K562 (cell line): ENCODE measurements around the gene MIEF2. TPM values are rescaled to one million over a fixed set of nuclear protein-coding genes. Genes with fewer than 3 reads are reported as not detected.
A peak's percentile ranks its signal among the peaks of the same experiment; 100 is the strongest.

ENCODE experiments used
- ATAC-seq: fragments of 200-7000 bp; cut with Tn5 transposase; 3 replicates; pipeline ENCODE4 v1.9.1; 2020; ENCODE audit warnings: moderate library complexity
- BruUV-seq: library from RNA; stranded (reverse); fragments of 400-500 nt; replicated peaks from 2 replicates; lab custom pipeline; 2021; lab: Mats Ljungman, UMichigan
- CTCF ChIA-PET: fragments of 300-600 bp; formaldehyde crosslinking; extraction: SDS; loops from one replicate; lab custom pipeline; 2021; ENCODE audit warnings: low intra/inter-chr PET ratio; lab: Yijun Ruan, JAX
- POLR2A ChIA-PET: fragments of 300-600, 350-650 bp; sonication (Branson Sonifier 250); formaldehyde crosslinking; extraction: SDS; loops from one replicate; lab custom pipeline; 2021; ENCODE audit warnings: antibody characterized with exemption, inconsistent platforms; lab: Yijun Ruan, JAX
- DNase-seq, 4 experiments: peaks; one replicate each; pipeline versions ENCODE4 v3.0.0 to v3.0.0-alpha.2; 2011 to 2018; ENCODE audit warnings: low spot score in 3 of 4, mixed read lengths in 3 of 4; ENCODE audit errors: extremely low read depth in 1 of 4
- FAIRE-seq: peaks from 2 replicates; lab custom pipeline; 2011; peaks lifted over from hg19 to GRCh38; lab: Jason Lieb, UNC
- H2AFZ ChIP-seq: 2 replicates; pipeline ENCODE4 v1.6.0; 2011; ENCODE audit warnings: low read depth, low read length, control low read depth, inconsistent platforms
- H3K27ac ChIP-seq: fragments of 200-600 bp; 3 replicates; pipeline ENCODE4 v1.8.0; 2011; ENCODE audit warnings: low read depth, mild to moderate bottlenecking, control low read depth, inconsistent platforms, low read length, moderate library complexity, mixed read lengths; ENCODE audit errors: extremely low read depth
- H3K27me3 ChIP-seq, 2 experiments: fragments of 300-600 bp in 1 of 2; 2 replicates in 1 of 2; 3 replicates in 1 of 2; pipeline versions ENCODE4 v1.6.0 to v1.8.0; 2011; ENCODE audit warnings: inconsistent platforms in 2 of 2, low read length in 2 of 2, mild to moderate bottlenecking in 1 of 2, mixed read lengths in 1 of 2, moderate library complexity in 1 of 2; ENCODE audit not compliant: control insufficient read depth in 2 of 2, insufficient read depth in 2 of 2
- H3K36me3 ChIP-seq: fragments of 300-600 bp; 3 replicates; pipeline ENCODE4 v1.8.0; 2011; ENCODE audit warnings: mild to moderate bottlenecking, low read length, inconsistent platforms; ENCODE audit not compliant: control insufficient read depth, insufficient read depth
- H3K4me1 ChIP-seq, 2 experiments: fragments of 200-600 bp in 1 of 2; replicated peaks in 1 of 2; 2 replicates in 1 of 2; 3 replicates in 1 of 2; pipeline versions ENCODE4 v1.5.1 to v1.8.0; 2011; ENCODE audit warnings: inconsistent platforms in 2 of 2, low read length in 2 of 2, mild to moderate bottlenecking in 1 of 2, mixed read lengths in 1 of 2, moderate library complexity in 1 of 2; ENCODE audit not compliant: control insufficient read depth in 2 of 2, insufficient read depth in 2 of 2
- H3K4me2 ChIP-seq: 2 replicates; pipeline ENCODE4 v1.6.1; 2011; ENCODE audit warnings: low read length, control low read depth, inconsistent platforms, mixed read lengths; ENCODE audit not compliant: insufficient read depth
- H3K4me3 ChIP-seq: fragments of 200-600 bp; sonication (generic), shearing (Covaris generic); 2 replicates; pipeline ENCODE4 v1.5.1; 2016; ENCODE audit warnings: control low read depth, inconsistent platforms
- H3K79me2 ChIP-seq: fragments of 200-600 bp; 3 replicates; pipeline ENCODE4 v1.8.0; 2011; ENCODE audit warnings: low read length, inconsistent platforms; ENCODE audit not compliant: control insufficient read depth, insufficient read depth
- H3K9ac ChIP-seq, 2 experiments: 2 replicates each; pipeline versions ENCODE4 v1.6.0 to v1.6.1; 2011; ENCODE audit warnings: low read depth in 2 of 2, low read length in 2 of 2, control low read depth in 1 of 2, inconsistent platforms in 1 of 2, mild to moderate bottlenecking in 1 of 2, mixed read lengths in 1 of 2; ENCODE audit not compliant: insufficient read depth in 1 of 2
- H3K9me1 ChIP-seq: one replicate; pipeline ENCODE4 v1.6.0; 2011; ENCODE audit warnings: inconsistent platforms, mild to moderate bottlenecking, low read length, moderate library complexity; ENCODE audit not compliant: control insufficient read depth, insufficient read depth
- H3K9me3 ChIP-seq: replicated peaks from 2 replicates; pipeline ENCODE4 v1.5.1; 2011; ENCODE audit warnings: low read depth, low read length, inconsistent platforms; ENCODE audit not compliant: control insufficient read depth, insufficient read depth
- H4K20me1 ChIP-seq: replicated peaks from 2 replicates; pipeline ENCODE4 v1.6.1; 2011; ENCODE audit warnings: low read length, inconsistent platforms, mixed read lengths; ENCODE audit not compliant: control insufficient read depth, insufficient read depth
- CTCF ChIP-seq, 3 experiments: IDR thresholded peaks in 2 of 3; conservative IDR thresholded peaks in 1 of 3; 2 replicates each; pipeline ENCODE4 v1.5.1; 2011 to 2012; ENCODE audit warnings: low read length in 3 of 3, mild to moderate bottlenecking in 3 of 3, control low read depth in 2 of 3, improper control_type of control experiment in 1 of 3, inconsistent platforms in 1 of 3, low read depth in 1 of 3, mixed read lengths in 1 of 3, moderate library complexity in 1 of 3; ENCODE audit not compliant: insufficient read depth in 2 of 3
- CXXC5 ChIP-seq: fragments of 250-450 bp; sonication (Bioruptor Pico); IDR thresholded peaks from 2 replicates; pipeline ENCODE4 v1.8.0; 2022; ENCODE audit warnings: inconsistent platforms, mild to moderate bottlenecking, moderate library complexity
- EP400 ChIP-seq: fragments of 450-650 bp; IDR thresholded peaks from 2 replicates; pipeline ENCODE4 v1.6.1; 2017; ENCODE audit warnings: antibody characterized with exemption, mild to moderate bottlenecking, moderate library complexity
- GABPB2 ChIP-seq: fragments of 250-450 bp; sonication (Bioruptor Pico); conservative IDR thresholded peaks from 2 replicates; pipeline ENCODE4 v1.5.1; 2021; ENCODE audit warnings: mild to moderate bottlenecking
- MYC ChIP-seq, 2 experiments: fragments of 250-450 bp in 1 of 2; sonication (Bioruptor Pico) in 1 of 2; IDR thresholded peaks; 2 replicates each; pipeline versions ENCODE4 v1.5.1 to v1.6.1; 2012 to 2021; ENCODE audit warnings: low read depth in 2 of 2, borderline replicate concordance in 1 of 2, improper control_type of control experiment in 1 of 2, low read length in 1 of 2, mild to moderate bottlenecking in 1 of 2, moderate library complexity in 1 of 2
- NFIC ChIP-seq: fragments of 450-650 bp; IDR thresholded peaks from 2 replicates; pipeline ENCODE4 v1.6.1; 2017; ENCODE audit warnings: mild to moderate bottlenecking, inconsistent platforms
- PHF8 ChIP-seq: fragments of 200-600 bp; sonication (generic); IDR thresholded peaks from 2 replicates; pipeline ENCODE4 v1.6.1; 2012; ENCODE audit warnings: mixed run types, mild to moderate bottlenecking, inconsistent platforms, low read length, moderate library complexity, borderline replicate concordance
- PKNOX1 ChIP-seq: fragments of 450-650 bp; IDR thresholded peaks from 2 replicates; pipeline ENCODE4 v1.6.1; 2016
- RBFOX2 ChIP-seq: fragments of 200-400 bp; formaldehyde crosslinking; IDR thresholded peaks from 2 replicates; pipeline ENCODE4 v1.6.1; 2017; ENCODE audit warnings: low read depth, mild to moderate bottlenecking, low read length, moderate library complexity
- RNF2 ChIP-seq: sonication (generic); IDR thresholded peaks from 2 replicates; pipeline ENCODE4 v1.6.1; 2016
- SAP30 ChIP-seq: fragments of 200-600 bp; sonication (generic); IDR thresholded peaks from 2 replicates; pipeline ENCODE4 v1.6.1; 2012; ENCODE audit warnings: borderline replicate concordance, low read depth, mild to moderate bottlenecking, moderate library complexity, low read length, control low read depth, inconsistent platforms; ENCODE audit not compliant: insufficient read depth, poor library complexity, severe bottlenecking
- SRF ChIP-seq, 2 experiments: fragments of 250-450, 450-650 bp in 1 of 2; sonication (Bioruptor Pico) in 1 of 2; sonication (generic) in 1 of 2; formaldehyde crosslinking; IDR thresholded peaks; 2 replicates each; pipeline versions ENCODE4 v1.5.0 to v1.5.1; 2020 to 2022; ENCODE audit warnings: mild to moderate bottlenecking in 1 of 2, missing genetic modification reagents in 1 of 2
- TAF7 ChIP-seq: fragments of 450-650 bp; IDR thresholded peaks from 2 replicates; pipeline ENCODE4 v1.6.1; 2016; ENCODE audit warnings: missing genetic modification characterization, missing compliant biosample characterization
- YY1 ChIP-seq, 3 experiments: IDR thresholded peaks; 2 replicates each; pipeline ENCODE4 v1.6.1; 2011; ENCODE audit warnings: low read length in 2 of 3, mild to moderate bottlenecking in 2 of 3, moderate library complexity in 2 of 3, borderline replicate concordance in 1 of 3, control low read depth in 1 of 3, low read depth in 1 of 3; ENCODE audit not compliant: insufficient read depth in 3 of 3, insufficient replicate concordance in 2 of 3, control insufficient read depth in 1 of 3, insufficient read length in 1 of 3; ENCODE audit errors: extremely low read depth in 1 of 3
- WGBS: fragments of 100-300 bp; shearing (Covaris generic); methylation state at CpG from one replicate; pipeline ENCODE4 v1.1.6; 2016; ENCODE audit warnings: low coverage, mixed read lengths; ENCODE audit not compliant: insufficient coverage; ENCODE audit errors: missing lambda C conversion rate; 5-methylcytosine and 5-hydroxymethylcytosine counted together
- in situ Hi-C: fragments of 300-500 bp; cut with MboI; formaldehyde crosslinking; loops from 4 replicates; pipeline ENCODE4 v1.15.0; 2018; ENCODE audit warnings: inconsistent platforms, mixed read lengths
- intact Hi-C: fragments of 100-400 bp; cut with micrococcal nuclease; formaldehyde crosslinking; loops from 2 replicates; pipeline ENCODE4 v1.14.2; 2022
- polyA plus RNA-seq, 8 experiments: library from polyadenylated mRNA; depleted of rRNA in 4 of 8; stranded (reverse) in 5 of 8; unstranded in 3 of 8; fragments of >200 nt; fragmentation: Nextera tagmentation in 2 of 8; fragmentation: Illumina TruSeq in 1 of 8; extraction: Ambion mirVana in 2 of 8; extraction: Trizol in 1 of 8; gene quantifications; 2 replicates each; pipeline versions ENCODE4 v1.2.1 to v1.2.3, GENCODE V29; 2011 to 2014; ENCODE audit warnings: inconsistent platforms in 1 of 8, missing spikeins in 1 of 8
- total RNA-seq, 7 experiments: library from RNA; depleted of rRNA in 6 of 7; stranded (reverse); fragments of >200 nt in 6 of 7; fragmentation: Illumina TruSeq in 2 of 7; extraction: Trizol in 2 of 7; gene quantifications; 2 replicates each; pipeline versions ENCODE4 v1.2.1 to v1.2.3, GENCODE V29; 2011 to 2021; ENCODE audit warnings: low replicate concordance in 1 of 7

The MIEF2 gene
- total and polyA plus RNA-seq, 9 of the 15 experiments (the other 6 are each of a cell fraction or from before 2014, with no cell fraction given): 0.10 to 8.2 (median 2.4) TPM

GRCh38 chr17:18246880-18247612 is 13.4 kb upstream of the MIEF2 start:
- H2AFZ ChIP-seq: peak overlapping the region; percentile 98
- peaks cover 2% of the 10 kb centered on the region for H3K9me1 ChIP-seq
- intact Hi-C loops (loop anchor here (5.0 kb wide), 1 partner anchor 70 kb away; the partner anchor contains the start of gene SMCR8), in situ Hi-C loops (no loop called here)
- ATAC-seq (peak; percentile 97), DNase-seq (peak; percentile 89 to 92 (median 90)), FAIRE-seq (peak; percentile 82)
- no TSS peak for BruUV-seq
- peak overlapping the region; percentile 31; the same call in 1 of the 2 replicates for H3K4me3 ChIP-seq
- H3K9me3 ChIP-seq: no peaks in the 10 kb centered on the region
- H4K20me1 ChIP-seq: peaks cover 3% of the 10 kb centered on the region; the same call in 1 of the 2 replicates
- no peaks in the 10 kb centered on the region for H3K79me2 ChIP-seq
- peak overlapping the region; percentile 82 for H3K4me2 ChIP-seq
- 5% methylated on average over 23 of the region's 46 CpGs for WGBS
- peaks cover 3 to 28% of the 10 kb centered on the region in 2 experiments; a peak in 4 of 5 replicates for H3K4me1 ChIP-seq
- ChIA-PET POLR2A (interaction anchor here (0.7 to 0.9 kb wide), 2 partner anchors 9 to 19 kb away, joined by 4 to 5 read pairs; no protein-coding TSS in a partner anchor), CTCF (no interaction called here)
- peak overlapping the region; percentile 76 for H3K27ac ChIP-seq
- H3K9ac ChIP-seq: peak overlapping the region in 1 of 2 experiments; percentile 91; a peak in 2 of 4 replicates
- H3K27me3 ChIP-seq: no peaks in the 10 kb centered on the region
- peaks cover 56% of the 10 kb centered on the region; the same call in 2 of the 3 replicates for H3K36me3 ChIP-seq
- TF ChIP-seq PHF8: peak; percentile 47; the same call in 1 of the 2 replicates
- no peak for TF ChIP-seq TAF7 (tag)
- no peak for TF ChIP-seq GABPB2 (CRISPR knock-in tag)
- peak; percentile 54 for TF ChIP-seq NFIC
- peak; percentile 68 for TF ChIP-seq PKNOX1
- TF ChIP-seq MYC (IDR thresholded peaks at IDR 0.05; ENCODE audit: low read depth, low read length): peak; percentile 49
- no peak for TF ChIP-seq MYC (CRISPR knock-in tag; IDR thresholded peaks at IDR 0.05; ENCODE audit: borderline replicate concordance, low read depth)
- no peak for TF ChIP-seq RNF2
- peak; percentile 32; the same call in 1 of the 2 replicates for TF ChIP-seq CXXC5
- no peak for TF ChIP-seq CTCF (IDR thresholded peaks at IDR 0.05 in 2 of 3, conservative IDR thresholded peaks at IDR 0.05 in 1 of 3; ENCODE audit: insufficient read depth in 2 of 3, low read depth in 1 of 3, low read length in 3 of 3)
- TF ChIP-seq SRF (CRISPR knock-in tag; IDR thresholded peaks at IDR 0.05): peak in 1 of 2 experiments; percentile 33; a peak in 1 of 4 replicates
- TF ChIP-seq SAP30: peak; percentile 63
- peak; percentile 64; the same call in 1 of the 2 replicates for TF ChIP-seq EP400
- TF ChIP-seq YY1 (IDR thresholded peaks at IDR 0.05; ENCODE audit: borderline replicate concordance in 1 of 3, control insufficient read depth in 1 of 3, extremely low read depth in 1 of 3, insufficient read depth in 3 of 3, insufficient read length in 1 of 3, insufficient replicate concordance in 2 of 3, low read depth in 1 of 3, low read length in 2 of 3): peak in 1 of 3 experiments; percentile 32
- peak; percentile 51 for TF ChIP-seq RBFOX2
